ENCODE data around the gene FUS.
"Not testable (repeated sequence)": the region's sequence is repeated elsewhere in the genome, so short reads cannot be mapped to it uniquely, and the experiment has no call there.

Gene FUS

GRCh38 chr16:31141489-31142108 is 38.3 kb upstream of the FUS start:
- H3K4me3 ChIP-seq (ENCODE audit: insufficient read length, low read depth) = peak overlapping the region; percentile 26
- peak overlapping the region; percentile 83 for H3K9ac ChIP-seq (ENCODE audit: insufficient read length, low read depth)
- no peaks in the 10 kb centered on the region for H3K9me3 ChIP-seq (ENCODE audit: insufficient read depth, low read length)
- no peaks in the 10 kb centered on the region for H3K36me3 ChIP-seq (ENCODE audit: insufficient read depth, insufficient read length, low read length)
- TF ChIP-seq SUZ12 (IDR thresholded peaks at IDR 0.05; ENCODE audit: extremely low read depth, insufficient read depth, insufficient read length) (no peak), YY1 (IDR thresholded peaks at IDR 0.05; ENCODE audit: insufficient read depth, insufficient read length) (no peak), ZNF274 (IDR thresholded peaks at IDR 0.05; ENCODE audit: low read depth, low read length) (no peak)
- DNase-seq (ENCODE audit: low read depth, low spot score) = no peak
- peaks cover 29% of the 10 kb centered on the region for H3K4me1 ChIP-seq (ENCODE audit: insufficient read depth, insufficient read length)
- H3K27me3 ChIP-seq (ENCODE audit: insufficient read depth, insufficient read length) = peaks cover 8% of the 10 kb centered on the region

- no peaks in the 10 kb centered on the region for H3K36me3 ChIP-seq (ENCODE audit: insufficient read depth, insufficient read length, low read length)
- H3K4me3 ChIP-seq (ENCODE audit: insufficient read length, low read depth) = peak overlapping the region; percentile 49
- no peak for TF ChIP-seq SUZ12 (IDR thresholded peaks at IDR 0.05; ENCODE audit: extremely low read depth, insufficient read depth, insufficient read length)
- no peak for TF ChIP-seq YY1 (IDR thresholded peaks at IDR 0.05; ENCODE audit: insufficient read depth, insufficient read length)
- TF ChIP-seq ZNF274 (IDR thresholded peaks at IDR 0.05; ENCODE audit: low read depth, low read length) = no peak
- H3K27me3 ChIP-seq (ENCODE audit: insufficient read depth, insufficient read length) = peaks cover 13% of the 10 kb centered on the region
- H3K4me1 ChIP-seq (ENCODE audit: insufficient read depth, insufficient read length) = peaks cover 29% of the 10 kb centered on the region
- DNase-seq (ENCODE audit: low read depth, low spot score) = peak; percentile 99
- H3K9me3 ChIP-seq (ENCODE audit: insufficient read depth, low read length) = no peaks in the 10 kb centered on the region
- peak overlapping the region; percentile 94 for H3K9ac ChIP-seq (ENCODE audit: insufficient read length, low read depth)
These were observed 37.6 kb upstream of the FUS start for GRCh38 chr16:31142109-31143010.

- Histone ChIP-seq H3K4me3 (ENCODE audit: insufficient read length, low read depth) (peak overlapping the region; percentile 49), H3K27me3 (ENCODE audit: insufficient read depth, insufficient read length) (peaks cover 13% of the 10 kb centered on the region), H3K9me3 (ENCODE audit: insufficient read depth, low read length) (no peaks in the 10 kb centered on the region), H3K9ac (ENCODE audit: insufficient read length, low read depth) (peak overlapping the region; percentile 94), H3K36me3 (ENCODE audit: insufficient read depth, insufficient read length, low read length) (no peaks in the 10 kb centered on the region), H3K4me1 (ENCODE audit: insufficient read depth, insufficient read length) (peaks cover 31% of the 10 kb centered on the region)
- no peak for DNase-seq (ENCODE audit: low read depth, low spot score)
- TF ChIP-seq ZNF274 (IDR thresholded peaks at IDR 0.05; ENCODE audit: low read depth, low read length) (no peak), SUZ12 (IDR thresholded peaks at IDR 0.05; ENCODE audit: extremely low read depth, insufficient read depth, insufficient read length) (no peak), YY1 (IDR thresholded peaks at IDR 0.05; ENCODE audit: insufficient read depth, insufficient read length) (no peak)
These were observed 36.8 kb upstream of the FUS start for GRCh38 chr16:31143011-31143693.

GRCh38 chr16:31143694-31144148 is 36.2 kb upstream of the FUS start:
- TF ChIP-seq SUZ12 (IDR thresholded peaks at IDR 0.05; ENCODE audit: extremely low read depth, insufficient read depth, insufficient read length) = no peak
- no peak for TF ChIP-seq YY1 (IDR thresholded peaks at IDR 0.05; ENCODE audit: insufficient read depth, insufficient read length)
- no peak for TF ChIP-seq ZNF274 (IDR thresholded peaks at IDR 0.05; ENCODE audit: low read depth, low read length)
- H3K36me3 ChIP-seq (ENCODE audit: insufficient read depth, insufficient read length, low read length) = no peaks in the 10 kb centered on the region
- H3K9me3 ChIP-seq (ENCODE audit: insufficient read depth, low read length) = no peaks in the 10 kb centered on the region
- H3K4me3 ChIP-seq (ENCODE audit: insufficient read length, low read depth) = no peak overlapping the region
- DNase-seq (ENCODE audit: low read depth, low spot score) = no peak
- H3K27me3 ChIP-seq (ENCODE audit: insufficient read depth, insufficient read length) = peaks cover 13% of the 10 kb centered on the region
- H3K9ac ChIP-seq (ENCODE audit: insufficient read length, low read depth) = no peak overlapping the region
- H3K4me1 ChIP-seq (ENCODE audit: insufficient read depth, insufficient read length) = peaks cover 30% of the 10 kb centered on the region

GRCh38 chr16:31144418-31144817 is 35.5 kb upstream of the FUS start:
- peaks cover 29% of the 10 kb centered on the region for H3K4me1 ChIP-seq (ENCODE audit: insufficient read depth, insufficient read length)
- not testable (repeated sequence) for H3K4me3 ChIP-seq (ENCODE audit: insufficient read length, low read depth); H3K9me3 ChIP-seq (ENCODE audit: insufficient read depth, low read length); DNase-seq (ENCODE audit: low read depth, low spot score); H3K9ac ChIP-seq (ENCODE audit: insufficient read length, low read depth); H3K36me3 ChIP-seq (ENCODE audit: insufficient read depth, insufficient read length, low read length)
- H3K27me3 ChIP-seq (ENCODE audit: insufficient read depth, insufficient read length) = peaks cover 13% of the 10 kb centered on the region

GRCh38 chr16:31145398-31145990 is 34.4 kb upstream of the FUS start:
- Histone ChIP-seq H3K36me3 (ENCODE audit: insufficient read depth, insufficient read length, low read length) (no peaks in the 10 kb centered on the region), H3K9me3 (ENCODE audit: insufficient read depth, low read length) (no peaks in the 10 kb centered on the region), H3K4me3 (ENCODE audit: insufficient read length, low read depth) (no peak overlapping the region), H3K9ac (ENCODE audit: insufficient read length, low read depth) (peak overlapping the region; percentile 36), H3K4me1 (ENCODE audit: insufficient read depth, insufficient read length) (peaks cover 28% of the 10 kb centered on the region), H3K27me3 (ENCODE audit: insufficient read depth, insufficient read length) (peaks cover 13% of the 10 kb centered on the region)
- TF ChIP-seq YY1 (IDR thresholded peaks at IDR 0.05; ENCODE audit: insufficient read depth, insufficient read length) (no peak), SUZ12 (IDR thresholded peaks at IDR 0.05; ENCODE audit: extremely low read depth, insufficient read depth, insufficient read length) (no peak), ZNF274 (IDR thresholded peaks at IDR 0.05; ENCODE audit: low read depth, low read length) (no peak)
- no peak for DNase-seq (ENCODE audit: low read depth, low spot score)

All from NT2/D1 (cell line).